Adrenal gland (tissue), 12 donors: ENCODE measurements around the gene ZP1. TPM values are rescaled to one million over a fixed set of nuclear protein-coding genes. Genes with fewer than 3 reads are reported as not detected.

Experiments used
- DNase-seq, 7 donors: peaks; one replicate each; pipeline ENCODE4 v3.0.0-alpha.2; 2019 to 2020
- H3K27ac ChIP-seq, 5 donors: fragments of 200-600 bp; sonication (generic) in 4 of 5; 1 replicate in 3 of 5; 2 replicates in 2 of 5; pipeline versions ENCODE4 v1.5.1 to v1.8.0; 2016 to 2020; ENCODE audit warnings: mild to moderate bottlenecking in 1 of 5
- H3K27me3 ChIP-seq: fragments of 200-600 bp; 2 replicates; pipeline ENCODE4 v1.8.0; 2021
- H3K36me3 ChIP-seq, 2 donors: fragments of 200-600 bp; replicated peaks in 1 of 2; 1 replicate in 1 of 2; 2 replicates in 1 of 2; pipeline versions ENCODE4 v1.5.1 to v1.8.0; 2018 to 2022
- H3K4me1 ChIP-seq, 2 donors: fragments of 200-600 bp; replicated peaks in 1 of 2; 1 replicate in 1 of 2; 2 replicates in 1 of 2; pipeline versions ENCODE4 v1.5.1 to v1.8.0; 2018 to 2021
- H3K4me3 ChIP-seq, 4 donors: fragments of 200-600 bp; sonication (generic) in 3 of 4; one replicate each; pipeline ENCODE4 v1.5.1; 2016 to 2018
- H3K9me3 ChIP-seq, 3 donors: fragments of 200-600 bp; sonication (generic) in 1 of 3; replicated peaks in 1 of 3; 1 replicate in 2 of 3; 2 replicates in 1 of 3; pipeline versions ENCODE4 v1.5.1 to v1.8.0; 2016 to 2021
- POLR2A ChIP-seq, 2 donors: fragments of 450-650 bp; IDR thresholded peaks; one replicate each; pipeline ENCODE4 v1.6.1; 2017; ENCODE audit warnings: antibody characterized with exemption in 2 of 2, mild to moderate bottlenecking in 2 of 2, moderate library complexity in 1 of 2
- WGBS, 4 donors: extraction: QIAGEN DNeasy Blood & Tissue Kit in 2 of 4; methylation state at CpG; one replicate each; pipeline versions ENCODE4 v1.1.5 to v1.1.7; 2013 to 2017; 5-methylcytosine and 5-hydroxymethylcytosine counted together
- intact Hi-C, 2 donors: fragments of 100-400 bp; cut with DNase I; formaldehyde crosslinking; loops; one replicate each; pipeline versions ENCODE4 v1.14.1 to v1.15.0; 2022 to 2023
- polyA plus RNA-seq, 3 donors: library from polyadenylated mRNA; stranded (reverse); fragments of 200-250 nt in 2 of 3; fragments of 350-450 nt in 1 of 3; fragmentation: Illumina TruSeq in 1 of 3; extraction: RNeasy Lipid Tissue Mini Kit (QIAGEN cat#74804) in 1 of 3; gene quantifications; one replicate each; pipeline ENCODE4 v1.2.3, GENCODE V29; 2013 to 2014
- total RNA-seq, 9 donors: library from RNA; depleted of rRNA in 4 of 9; stranded (reverse); fragments of >200 nt in 4 of 9; fragments of 120-200 nt in 1 of 9; fragmentation: NEBNext Ultra II Directional in 1 of 9; extraction: Animal tissue kit (Norgen Biotek cat#: 25700) in 1 of 9; gene quantifications; one replicate each; pipeline versions ENCODE4 v1.1.0 to v1.2.4, GENCODE V29; 2013 to 2023
- TF ChIP-seq, protein P1 (sequence below), 6 experiments: fragments of 450-650 bp in 4 of 6; fragments of 200-600 bp in 2 of 6; sonication (generic) in 1 of 6; IDR thresholded peaks; 1 replicate in 5 of 6; 2 replicates in 1 of 6; pipeline versions ENCODE4 v1.5.1 to v1.8.0; 2016 to 2021; ENCODE audit warnings: antibody characterized with exemption in 6 of 6, mild to moderate bottlenecking in 2 of 6, moderate library complexity in 1 of 6
- donor health status: healthy with polysubstance abuse.
- donor health status: Bipolar disorder and iron deficiency.
- donor health status: DM: yes; HTN: yes; CAD: no.
- donor health status: DM: no; HTN: no; CAD: no.
- donor health status: DM: no; HTN: no; CAD: no.
- donor health status: DM: yes; HTN: yes; CAD: no.

Gene ZP1
- total and polyA plus RNA-seq, 12 donors, result 0.24 to 6.3 (median 0.71) TPM; not detected in 2

DNA sequence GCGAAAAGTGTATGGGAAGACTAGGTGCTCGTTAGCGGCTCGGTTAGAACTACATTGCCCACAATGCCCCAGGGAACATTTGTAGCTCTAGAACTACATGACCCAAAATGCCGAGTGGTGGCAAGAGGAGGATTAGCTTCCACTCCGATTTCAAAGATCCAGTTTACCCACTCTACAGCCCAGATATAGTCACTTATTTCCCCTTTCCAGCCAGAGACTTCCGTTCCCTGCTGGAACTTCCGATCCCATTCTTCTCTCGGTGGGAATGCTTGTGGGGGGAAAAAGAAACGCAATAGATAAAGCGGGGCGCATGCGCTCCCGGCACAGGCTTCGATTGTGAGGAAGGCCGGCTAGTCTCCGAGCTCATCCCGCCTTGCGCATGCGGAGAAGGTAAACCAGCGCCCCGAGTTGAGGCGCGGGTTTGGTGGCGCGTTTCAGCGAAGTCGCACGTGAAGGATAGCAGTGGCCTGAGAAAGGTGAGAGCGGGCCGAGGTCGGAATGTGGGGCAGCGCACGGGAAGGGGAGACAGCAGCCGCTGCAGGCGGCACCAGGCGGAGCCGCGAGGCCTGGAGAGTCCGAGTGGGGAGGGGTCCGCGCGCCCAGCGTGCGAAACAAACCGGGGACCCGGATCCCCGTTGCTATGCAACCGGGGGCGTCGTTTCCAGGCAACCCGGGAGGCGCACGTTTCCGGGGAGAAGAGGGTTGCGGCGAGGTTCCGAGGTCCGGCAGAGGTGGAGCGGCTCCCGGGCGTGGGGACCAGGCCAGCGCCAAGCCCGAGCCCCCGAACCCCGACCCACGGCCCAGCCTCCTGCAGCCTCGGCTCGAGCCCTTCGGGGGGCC is 46.7 kb downstream of the ZP1 start, which contains the start of gene TMEM109:
TSS of gene TMEM109 (plus strand) at position 366 of the 840 bp plus-strand sequence. CDS start 5,536 bp downstream, outside the sequence.
- DNase-seq, result peak; percentile 85 to 93 (median 88)
- Histone ChIP-seq H3K36me3 (no peaks in the 10 kb centered on the region), H3K4me1 (peaks cover 22 to 42% of the 10 kb centered on the region in 2 donors), H3K9me3 (no peaks in the 10 kb centered on the region), H3K4me3 (peak within 1 kb of the TSS in 3 of 4 donors; percentile 35 to 67 (median 58)), H3K27ac (peak within 1 kb of the TSS; percentile 64 to 96 (median 87)), H3K27me3 (no peaks in the 10 kb centered on the region)
- TF ChIP-seq, protein P1, sequence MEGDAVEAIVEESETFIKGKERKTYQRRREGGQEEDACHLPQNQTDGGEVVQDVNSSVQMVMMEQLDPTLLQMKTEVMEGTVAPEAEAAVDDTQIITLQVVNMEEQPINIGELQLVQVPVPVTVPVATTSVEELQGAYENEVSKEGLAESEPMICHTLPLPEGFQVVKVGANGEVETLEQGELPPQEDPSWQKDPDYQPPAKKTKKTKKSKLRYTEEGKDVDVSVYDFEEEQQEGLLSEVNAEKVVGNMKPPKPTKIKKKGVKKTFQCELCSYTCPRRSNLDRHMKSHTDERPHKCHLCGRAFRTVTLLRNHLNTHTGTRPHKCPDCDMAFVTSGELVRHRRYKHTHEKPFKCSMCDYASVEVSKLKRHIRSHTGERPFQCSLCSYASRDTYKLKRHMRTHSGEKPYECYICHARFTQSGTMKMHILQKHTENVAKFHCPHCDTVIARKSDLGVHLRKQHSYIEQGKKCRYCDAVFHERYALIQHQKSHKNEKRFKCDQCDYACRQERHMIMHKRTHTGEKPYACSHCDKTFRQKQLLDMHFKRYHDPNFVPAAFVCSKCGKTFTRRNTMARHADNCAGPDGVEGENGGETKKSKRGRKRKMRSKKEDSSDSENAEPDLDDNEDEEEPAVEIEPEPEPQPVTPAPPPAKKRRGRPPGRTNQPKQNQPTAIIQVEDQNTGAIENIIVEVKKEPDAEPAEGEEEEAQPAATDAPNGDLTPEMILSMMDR (IDR thresholded peaks at IDR 0.05), result peak in 3 of 6 experiments; percentile 17 to 27 (median 20)
- peak; percentile 26 to 71 for TF ChIP-seq POLR2A (IDR thresholded peaks at IDR 0.05)
- WGBS, 4 donors, result 0 to 1% (median 0%) methylated on average over 11 to 70 of the region's 70 CpGs
- intact Hi-C loops, result no loop called here

DNA sequence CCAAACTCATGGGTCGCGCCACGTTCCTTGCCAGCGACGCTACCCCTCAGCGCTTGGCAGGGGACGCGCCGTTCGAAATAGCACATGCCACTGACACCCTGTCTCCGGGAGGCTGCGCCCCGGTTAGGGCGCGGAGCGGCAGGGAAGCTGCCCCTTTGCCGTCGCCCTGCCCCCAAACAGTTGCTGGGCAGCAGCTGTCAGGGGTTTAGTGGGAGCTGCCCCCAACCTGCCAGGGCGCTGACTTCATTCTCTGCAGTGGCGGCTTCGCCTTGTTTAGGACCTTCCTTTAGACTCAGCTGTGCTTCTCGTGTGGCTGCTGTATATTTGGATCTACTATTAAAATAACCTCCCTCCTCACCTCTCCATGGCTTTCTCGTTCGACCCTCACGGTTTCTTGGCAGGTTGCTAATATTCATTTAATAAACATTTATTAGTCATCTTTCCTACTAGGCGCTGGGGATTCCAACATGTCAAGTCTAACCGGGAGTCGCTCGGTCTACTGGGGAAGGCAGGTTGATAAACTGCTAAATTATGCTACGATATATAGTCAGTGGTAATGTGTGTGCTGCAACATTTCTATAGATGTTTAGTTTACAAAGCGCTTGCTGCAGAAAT is 47.4 kb downstream of the ZP1 start:
- Histone ChIP-seq H3K9me3 (no peaks in the 10 kb centered on the region), H3K27ac (peak overlapping the region; percentile 18 to 96 (median 73)), H3K27me3 (no peaks in the 10 kb centered on the region), H3K4me3 (peak overlapping the region in 3 of 4 donors; percentile 35 to 67 (median 58)), H3K36me3 (peaks cover 0 to under 1% of the 10 kb centered on the region in 2 donors), H3K4me1 (peaks cover 22 to 49% of the 10 kb centered on the region in 2 donors)
- peak in 4 of 7 donors; percentile 38 to 43 (median 40) for DNase-seq
- no peak for TF ChIP-seq POLR2A (IDR thresholded peaks at IDR 0.05)
- TF ChIP-seq, protein P1 (IDR thresholded peaks at IDR 0.05), result no peak
- intact Hi-C loops, result no loop called here
- 0 to 1% (median 1%) methylated on average over 15 to 31 of the region's 31 CpGs for WGBS, 4 donors

DNA sequence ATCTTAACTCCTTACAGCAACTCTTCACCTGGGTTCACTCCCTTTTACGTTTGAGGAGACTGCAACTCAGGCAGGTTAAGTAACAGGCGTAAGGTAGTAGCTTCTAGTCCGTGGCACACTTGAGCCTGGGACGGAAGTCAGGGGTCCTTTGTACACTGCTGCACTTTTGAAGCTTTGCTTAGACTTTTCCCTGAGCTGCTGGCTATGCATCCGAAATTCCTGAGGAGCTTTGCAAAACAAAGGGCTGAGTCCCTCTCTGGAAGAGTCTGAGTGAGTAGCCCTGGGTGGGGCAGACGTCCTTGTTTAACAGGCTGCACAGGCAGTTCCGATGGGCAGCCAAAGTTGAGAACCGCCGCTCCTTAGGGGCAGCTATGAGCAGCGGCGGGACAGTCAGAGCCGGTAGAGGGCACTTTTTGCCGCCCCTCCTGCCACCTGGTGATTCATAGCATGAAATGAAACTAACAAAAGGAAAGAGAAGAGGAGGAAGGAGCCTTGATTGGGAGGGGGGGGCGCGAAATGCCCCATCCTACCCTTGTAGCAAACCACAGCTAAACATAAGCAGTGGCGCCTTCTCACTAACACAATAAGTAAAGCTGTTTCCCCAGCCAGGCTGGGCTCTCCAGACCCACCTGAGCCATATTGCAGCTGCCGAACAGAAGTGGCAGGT is 48.0 kb downstream of the ZP1 start:
- Histone ChIP-seq H3K27ac (peak overlapping the region; percentile 1 to 96 (median 64)), H3K9me3 (no peaks in the 10 kb centered on the region), H3K4me3 (peak overlapping the region in 1 of 4 donors; percentile 67), H3K27me3 (no peaks in the 10 kb centered on the region), H3K4me1 (peaks cover 22 to 54% of the 10 kb centered on the region in 2 donors), H3K36me3 (peaks cover 0 to 7% of the 10 kb centered on the region in 2 donors)
- intact Hi-C loops, result no loop called here
- WGBS, 4 donors, result 4 to 7% (median 7%) methylated on average over 15 to 17 of the region's 17 CpGs
- peak; percentile 66 to 84 (median 74) for DNase-seq
- TF ChIP-seq POLR2A (IDR thresholded peaks at IDR 0.05), result peak in 1 of 2 donors; percentile 57
- TF ChIP-seq, protein P1 (IDR thresholded peaks at IDR 0.05), result peak in 2 of 6 experiments; percentile 6 to 22
